Embryonic facial prominence (tissue), 1 donor: ENCODE measurements around the gene PA2G4.
"Not testable (repeated sequence)": the region's sequence is repeated elsewhere in the genome, so short reads cannot be mapped to it uniquely, and the experiment has no call there.

Source experiments
- DNase-seq: peaks from one replicate; pipeline ENCODE4 v3.0.0-alpha.2; 2016; ENCODE audit errors: extremely low spot score

PA2G4 gene

GRCh38 chr12:56104109-56104814 lies at the start of gene PA2G4:
Gene PA2G4 (plus strand): TSS chr12:56104559. CDS start chr12:56104738, 179 bp downstream.
- DNase-seq: peak; percentile 94

GRCh38 chr12:56059964-56060363 lies 44.4 kb upstream of the PA2G4 start:
- not testable (repeated sequence) for DNase-seq

GRCh38 chr12:56061982-56062381 lies 42.4 kb upstream of the PA2G4 start:
- DNase-seq: no peak

GRCh38 chr12:56062996-56063395 lies 41.4 kb upstream of the PA2G4 start:
- no peak for DNase-seq

GRCh38 chr12:56071648-56072047 lies 32.7 kb upstream of the PA2G4 start:
- DNase-seq: no peak

GRCh38 chr12:56074396-56074795 lies 30.0 kb upstream of the PA2G4 start:
- no peak for DNase-seq

GRCh38 chr12:56077966-56078365 lies 26.4 kb upstream of the PA2G4 start:
- DNase-seq: not testable (repeated sequence)

GRCh38 chr12:56078427-56078826 lies 25.9 kb upstream of the PA2G4 start:
- DNase-seq: no peak

- no peak for DNase-seq
These were observed 25.2 kb upstream of the PA2G4 start for GRCh38 chr12:56078931-56079722.

- DNase-seq: peak; percentile 60
These were observed 24.4 kb upstream of the PA2G4 start, which contains the start of gene ERBB3 for GRCh38 chr12:56079723-56080555. Gene ERBB3 (plus strand): TSS chr12:56080165. CDS start chr12:56080301, 136 bp downstream.

GRCh38 chr12:56080556-56081138 lies 23.7 kb upstream of the PA2G4 start:
- no peak for DNase-seq

GRCh38 chr12:56081393-56082347 lies 22.7 kb upstream of the PA2G4 start:
- no peak for DNase-seq

- no peak for DNase-seq
These were observed 22.0 kb upstream of the PA2G4 start for GRCh38 chr12:56082382-56082781.

- DNase-seq: no peak
These were observed 21.4 kb upstream of the PA2G4 start for GRCh38 chr12:56082967-56083366.

- no peak for DNase-seq
These were observed 19.3 kb upstream of the PA2G4 start for GRCh38 chr12:56084958-56085543.

GRCh38 chr12:56086096-56086495 lies 18.3 kb upstream of the PA2G4 start:
- no peak for DNase-seq

GRCh38 chr12:56086608-56087007 lies 17.8 kb upstream of the PA2G4 start:
- no peak for DNase-seq

GRCh38 chr12:56087220-56087619 lies 17.1 kb upstream of the PA2G4 start:
- no peak for DNase-seq

- DNase-seq: no peak
These were observed 6.6 kb upstream of the PA2G4 start for GRCh38 chr12:56097738-56098137.

- DNase-seq: no peak
These were observed 5.8 kb upstream of the PA2G4 start for GRCh38 chr12:56098592-56098991.
